DOHH2 (cell line): ENCODE measurements around the gene PTPN2.

Experiments used
- H3F3A ChIP-seq: fragments of 200-600 bp; sonication (generic), shearing (Covaris generic); 2 replicates; pipeline ENCODE4 v1.6.0; 2016; ENCODE audit warnings: antibody characterized with exemption, mild to moderate bottlenecking; ENCODE audit not compliant: control insufficient read depth, insufficient read depth
- H3K27ac ChIP-seq: fragments of 200-600 bp; sonication (generic); 2 replicates; pipeline ENCODE4 v1.5.1; 2014; ENCODE audit warnings: low read depth, mild to moderate bottlenecking, low read length, moderate library complexity
- H3K27me3 ChIP-seq: fragments of 200-600 bp; sonication (generic); 2 replicates; pipeline ENCODE4 v1.6.1; 2014; ENCODE audit warnings: mild to moderate bottlenecking, low read length, mixed read lengths; ENCODE audit not compliant: control insufficient read depth
- H3K36me3 ChIP-seq: fragments of 200-600 bp; sonication (generic); 2 replicates; pipeline ENCODE4 v1.6.1; 2014; ENCODE audit warnings: mild to moderate bottlenecking, low read length, moderate library complexity, mixed read lengths; ENCODE audit not compliant: control insufficient read depth
- H3K4me1 ChIP-seq: fragments of 200-600 bp; sonication (generic); 2 replicates; pipeline ENCODE4 v1.6.1; 2014; ENCODE audit warnings: mild to moderate bottlenecking, low read length, mixed read lengths; ENCODE audit not compliant: control insufficient read depth
- H3K4me2 ChIP-seq: fragments of 200-600 bp; sonication (generic); 2 replicates; pipeline ENCODE4 v1.6.0; 2014; ENCODE audit warnings: mild to moderate bottlenecking, low read length, moderate library complexity
- H3K4me3 ChIP-seq: fragments of 200-600 bp; sonication (generic); 2 replicates; pipeline ENCODE4 v1.5.1; 2014; ENCODE audit warnings: mild to moderate bottlenecking, low read length, mixed read lengths
- H3K79me2 ChIP-seq: fragments of 200-600 bp; sonication (generic); 2 replicates; pipeline ENCODE4 v1.6.1; 2014; ENCODE audit warnings: mild to moderate bottlenecking, low read length, mixed read lengths; ENCODE audit not compliant: control insufficient read depth
- H3K9me2 ChIP-seq: fragments of 200-600 bp; sonication (generic); replicated peaks from 2 replicates; pipeline ENCODE4 v1.6.1; 2014; ENCODE audit warnings: mild to moderate bottlenecking, low read length, mixed read lengths; ENCODE audit not compliant: control insufficient read depth
- H3K9me3 ChIP-seq: fragments of 200-600 bp; sonication (generic); 2 replicates; pipeline ENCODE4 v1.6.1; 2014; ENCODE audit warnings: antibody characterized with exemption, low read length, mixed read lengths; ENCODE audit not compliant: control insufficient read depth, insufficient read depth
- H4K20me1 ChIP-seq: fragments of 200-600 bp; sonication (generic); 2 replicates; pipeline ENCODE4 v1.6.0; 2014; ENCODE audit warnings: low read depth, mild to moderate bottlenecking, antibody characterized with exemption, low read length, moderate library complexity; ENCODE audit not compliant: control insufficient read depth, insufficient read depth
- CTCF ChIP-seq: fragments of 200-600 bp; sonication (generic); IDR thresholded peaks from one replicate; pipeline ENCODE4 v1.5.1; 2014; ENCODE audit warnings: antibody characterized with exemption, mild to moderate bottlenecking, low read depth, low read length; ENCODE audit not compliant: poor library complexity, severe bottlenecking
- EZH2phosphoT487 ChIP-seq: fragments of 200-600 bp; sonication (generic); IDR thresholded peaks from 2 replicates; pipeline ENCODE4 v1.6.1; 2017; ENCODE audit warnings: borderline replicate concordance, mild to moderate bottlenecking, antibody characterized with exemption, low read length, moderate library complexity, mixed read lengths

PTPN2 gene

GRCh38 chr18:12836551-12836950, 47.5 kb downstream of the PTPN2 start:
- H3K27me3 ChIP-seq, result no peaks in the 10 kb centered on the region
- H3K79me2 ChIP-seq, result peaks cover 26% of the 10 kb centered on the region
- H3K4me1 ChIP-seq, result peaks cover 35% of the 10 kb centered on the region
- H3K4me2 ChIP-seq, result no peak overlapping the region
- H3K9me3 ChIP-seq, result no peaks in the 10 kb centered on the region
- peaks cover 20% of the 10 kb centered on the region for H4K20me1 ChIP-seq
- peaks cover 11% of the 10 kb centered on the region for H3F3A ChIP-seq
- TF ChIP-seq EZH2phosphoT487, result no peak
- no peak for TF ChIP-seq CTCF
- H3K9me2 ChIP-seq, result no peaks in the 10 kb centered on the region
- peaks cover 12% of the 10 kb centered on the region for H3K36me3 ChIP-seq
- no peak overlapping the region for H3K27ac ChIP-seq
- H3K4me3 ChIP-seq, result no peak overlapping the region

GRCh38 chr18:12828116-12829051, 55.7 kb downstream of the PTPN2 start:
- Histone ChIP-seq H3K27me3 (no peaks in the 10 kb centered on the region), H3K9me2 (no peaks in the 10 kb centered on the region), H3K36me3 (peaks cover 32% of the 10 kb centered on the region), H4K20me1 (no peaks in the 10 kb centered on the region), H3K4me1 (no peaks in the 10 kb centered on the region), H3K79me2 (no peaks in the 10 kb centered on the region), H3K4me2 (no peak overlapping the region), H3F3A (no peaks in the 10 kb centered on the region), H3K27ac (no peak overlapping the region), H3K9me3 (no peaks in the 10 kb centered on the region), H3K4me3 (no peak overlapping the region)
- TF ChIP-seq CTCF (no peak), EZH2phosphoT487 (no peak)

GRCh38 chr18:12827588-12827987, 56.4 kb downstream of the PTPN2 start:
- Histone ChIP-seq H3K36me3 (peaks cover 32% of the 10 kb centered on the region), H3K79me2 (no peaks in the 10 kb centered on the region)

More at GRCh38 chr18:12827588-12827987, 56.4 kb downstream of the PTPN2 start:
- no peak overlapping the region for H3K4me3 ChIP-seq
- no peaks in the 10 kb centered on the region for H3K4me1 ChIP-seq
- TF ChIP-seq EZH2phosphoT487, result no peak
- TF ChIP-seq CTCF, result no peak
- H4K20me1 ChIP-seq, result no peaks in the 10 kb centered on the region
- no peaks in the 10 kb centered on the region for H3K9me2 ChIP-seq
- H3K9me3 ChIP-seq, result no peaks in the 10 kb centered on the region
- H3K27ac ChIP-seq, result no peak overlapping the region
- H3F3A ChIP-seq, result no peaks in the 10 kb centered on the region
- H3K27me3 ChIP-seq, result no peaks in the 10 kb centered on the region
- no peak overlapping the region for H3K4me2 ChIP-seq
